ENCODE data around the gene KPNA3. TPM values are rescaled to one million over a fixed set of nuclear protein-coding genes. Genes with fewer than 3 reads are reported as not detected.
"Not testable (repeated sequence)": the region's sequence is repeated elsewhere in the genome, so short reads cannot be mapped to it uniquely, and the experiment has no call there.

Gene KPNA3
- total RNA-seq, 4 donors from 2014 or later = 47.9 to 66.4 (median 55.4) TPM

DNA sequence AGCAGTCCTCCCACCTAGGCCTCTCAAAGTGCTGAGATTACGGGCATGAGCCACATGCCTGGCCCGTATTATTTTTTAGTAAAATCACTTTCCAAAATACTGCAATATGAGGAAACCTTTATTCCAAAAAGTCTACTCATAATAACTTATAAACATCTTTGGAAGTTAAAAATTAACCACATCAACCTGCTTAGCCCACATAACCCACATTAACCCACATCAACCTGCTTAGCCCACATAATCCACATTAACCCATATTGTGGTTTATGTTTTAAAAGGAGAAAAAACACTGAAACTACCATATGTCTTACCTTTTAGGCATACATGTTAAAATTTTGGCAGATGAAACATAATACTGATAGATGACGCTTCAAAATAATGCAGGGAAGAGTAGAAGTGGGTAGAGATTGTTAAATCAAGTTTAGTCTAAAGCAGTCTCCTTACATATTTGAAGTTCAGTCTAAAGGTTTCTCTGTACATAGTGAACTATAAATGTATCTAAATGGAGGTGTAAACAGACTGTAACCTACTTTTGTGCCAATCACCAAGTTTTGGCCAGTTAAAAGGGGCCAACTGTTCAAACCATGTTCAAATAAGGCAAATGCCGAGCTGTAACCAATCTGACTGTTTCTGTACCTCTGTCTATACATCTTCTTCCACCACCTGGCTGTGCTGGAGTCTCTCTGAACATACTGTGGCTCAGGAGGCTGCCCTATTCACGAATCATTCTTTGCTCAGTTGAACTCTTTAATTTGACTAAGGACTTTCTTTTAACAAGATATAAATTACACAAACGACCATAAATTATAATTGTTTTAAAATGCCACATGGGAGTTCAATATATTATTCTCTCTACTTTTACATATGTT lies 14.5 kb downstream of the KPNA3 start:
- no peaks in the 10 kb centered on the region for H3K36me3 ChIP-seq
- no peak for DNase-seq (ENCODE audit: extremely low spot score)
- H3K27ac ChIP-seq (replicated peaks in 1 of 4) = no peak overlapping the region
- WGBS = 90% methylated on average over 6 of the region's 6 CpGs
- no peaks in the 10 kb centered on the region for H3K27me3 ChIP-seq
- H3K4me1 ChIP-seq = peaks cover 23 to 59% (median 34%) of the 10 kb centered on the region in 4 donors
- H3K9me3 ChIP-seq = no peaks in the 10 kb centered on the region
- TF ChIP-seq EP300 (IDR thresholded peaks at IDR 0.05) (no peak), POLR2A (IDR thresholded peaks at IDR 0.05; ENCODE audit: low read depth) (no peak), POLR2AphosphoS5 (IDR thresholded peaks at IDR 0.05) (no peak)
- TF ChIP-seq, protein P1, sequence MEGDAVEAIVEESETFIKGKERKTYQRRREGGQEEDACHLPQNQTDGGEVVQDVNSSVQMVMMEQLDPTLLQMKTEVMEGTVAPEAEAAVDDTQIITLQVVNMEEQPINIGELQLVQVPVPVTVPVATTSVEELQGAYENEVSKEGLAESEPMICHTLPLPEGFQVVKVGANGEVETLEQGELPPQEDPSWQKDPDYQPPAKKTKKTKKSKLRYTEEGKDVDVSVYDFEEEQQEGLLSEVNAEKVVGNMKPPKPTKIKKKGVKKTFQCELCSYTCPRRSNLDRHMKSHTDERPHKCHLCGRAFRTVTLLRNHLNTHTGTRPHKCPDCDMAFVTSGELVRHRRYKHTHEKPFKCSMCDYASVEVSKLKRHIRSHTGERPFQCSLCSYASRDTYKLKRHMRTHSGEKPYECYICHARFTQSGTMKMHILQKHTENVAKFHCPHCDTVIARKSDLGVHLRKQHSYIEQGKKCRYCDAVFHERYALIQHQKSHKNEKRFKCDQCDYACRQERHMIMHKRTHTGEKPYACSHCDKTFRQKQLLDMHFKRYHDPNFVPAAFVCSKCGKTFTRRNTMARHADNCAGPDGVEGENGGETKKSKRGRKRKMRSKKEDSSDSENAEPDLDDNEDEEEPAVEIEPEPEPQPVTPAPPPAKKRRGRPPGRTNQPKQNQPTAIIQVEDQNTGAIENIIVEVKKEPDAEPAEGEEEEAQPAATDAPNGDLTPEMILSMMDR (IDR thresholded peaks at IDR 0.05) = no peak
- intact Hi-C loops (cut with DNase I) = no loop called here
- no peak overlapping the region for H3K4me3 ChIP-seq

DNA sequence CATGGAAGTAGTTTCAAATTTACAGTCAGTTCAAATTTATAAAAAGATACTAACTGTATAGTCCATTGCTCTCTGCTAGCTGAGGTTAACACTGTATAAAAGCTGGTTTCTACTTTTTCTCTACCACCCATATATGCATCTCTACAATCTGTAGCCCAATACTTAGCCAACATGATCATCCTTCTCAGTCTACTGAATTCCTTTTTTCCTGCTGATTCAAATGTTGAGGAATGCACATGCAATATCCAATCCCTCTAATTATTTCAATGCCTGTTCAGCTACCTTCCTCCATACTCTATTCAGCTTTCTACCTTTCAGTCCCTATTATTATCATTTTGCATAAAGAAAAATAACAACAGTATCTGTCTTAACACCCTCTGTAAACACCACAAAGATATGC lies 15.6 kb downstream of the KPNA3 start:
- TF ChIP-seq EP300 (IDR thresholded peaks at IDR 0.05) (no peak), POLR2AphosphoS5 (IDR thresholded peaks at IDR 0.05) (no peak), POLR2A (IDR thresholded peaks at IDR 0.05; ENCODE audit: low read depth) (no peak)
- TF ChIP-seq, protein P1 (IDR thresholded peaks at IDR 0.05) = no peak

DNA sequence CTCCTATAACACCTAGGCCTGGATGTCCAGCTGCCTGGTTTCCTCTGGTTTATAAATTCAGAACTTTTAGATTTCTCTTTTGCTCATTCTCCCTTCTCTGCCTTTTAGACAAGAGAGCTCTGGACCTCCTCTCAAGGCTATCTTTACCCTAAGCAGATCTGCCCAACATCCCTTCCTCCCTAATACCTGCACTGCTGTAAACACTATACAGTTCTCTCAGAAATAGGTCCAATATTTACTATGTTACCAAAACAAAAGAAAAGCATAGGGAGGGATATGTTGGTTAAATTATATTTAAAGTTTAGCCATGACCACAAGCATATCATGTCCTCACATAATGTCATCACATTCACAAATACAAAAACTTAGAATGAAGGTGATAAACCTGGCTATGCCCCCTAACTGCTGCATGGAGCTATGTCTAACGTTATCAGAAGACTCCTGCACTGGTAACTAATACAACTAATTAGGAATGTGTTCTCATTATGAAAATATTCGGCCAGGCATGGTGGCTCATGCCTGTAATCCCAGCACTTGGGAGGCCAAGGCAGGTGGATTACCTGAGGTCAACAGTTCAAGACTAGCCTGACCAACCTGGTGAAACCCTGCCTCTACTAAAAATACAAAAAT lies 18.0 kb downstream of the KPNA3 start:
- intact Hi-C loops (cut with DNase I) = no loop called here
- Histone ChIP-seq H3K27ac (replicated peaks in 1 of 4) (no peak overlapping the region), H3K36me3 (no peaks in the 10 kb centered on the region), H3K9me3 (no peaks in the 10 kb centered on the region), H3K4me1 (peaks cover 5 to 36% (median 12%) of the 10 kb centered on the region in 4 donors), H3K4me3 (no peak overlapping the region), H3K27me3 (no peaks in the 10 kb centered on the region)
- no peak for DNase-seq (ENCODE audit: extremely low spot score)
- TF ChIP-seq EP300 (IDR thresholded peaks at IDR 0.05) (no peak), POLR2AphosphoS5 (IDR thresholded peaks at IDR 0.05) (no peak), POLR2A (IDR thresholded peaks at IDR 0.05; ENCODE audit: low read depth) (no peak)
- TF ChIP-seq, protein P1 (IDR thresholded peaks at IDR 0.05) = no peak
- 86% methylated on average over 2 of the region's 2 CpGs for WGBS

More for the DNA sequence above, 15.6 kb downstream of the KPNA3 start:
- Histone ChIP-seq H3K9me3 (no peaks in the 10 kb centered on the region), H3K4me1 (peaks cover 17 to 58% (median 26%) of the 10 kb centered on the region in 4 donors), H3K27me3 (no peaks in the 10 kb centered on the region), H3K4me3 (no peak overlapping the region), H3K27ac (replicated peaks in 1 of 4) (no peak overlapping the region), H3K36me3 (no peaks in the 10 kb centered on the region)
- intact Hi-C loops (cut with DNase I) = no loop called here
- DNase-seq (ENCODE audit: extremely low spot score) = no peak

DNA sequence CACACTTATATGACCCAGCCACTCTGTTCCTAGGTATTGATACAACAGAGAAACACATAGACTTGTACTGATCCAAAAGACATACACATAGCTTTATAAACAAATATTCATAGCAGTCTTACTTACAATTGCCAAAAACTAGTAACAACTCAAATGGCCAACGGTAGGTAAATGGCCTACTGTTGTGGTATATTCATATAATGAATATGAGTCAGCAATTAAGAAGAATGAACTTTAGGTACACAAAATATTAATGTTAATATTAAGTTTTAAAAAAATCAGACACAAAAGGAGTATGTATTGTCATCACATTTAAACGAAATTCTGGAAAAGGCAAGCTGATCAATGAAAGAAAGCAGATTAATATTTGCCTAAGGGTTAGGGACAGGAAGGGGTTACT lies 19.7 kb downstream of the KPNA3 start:
- Histone ChIP-seq H3K4me3 (no peak overlapping the region), H3K36me3 (no peaks in the 10 kb centered on the region), H3K4me1 (peaks cover 5 to 23% (median 9%) of the 10 kb centered on the region in 4 donors), H3K9me3 (no peaks in the 10 kb centered on the region), H3K27ac (replicated peaks in 1 of 4) (no peak overlapping the region), H3K27me3 (no peaks in the 10 kb centered on the region)
- no peak for DNase-seq (ENCODE audit: extremely low spot score)
- 87% methylated on average over 2 of the region's 2 CpGs for WGBS
- intact Hi-C loops (cut with DNase I) = no loop called here
- TF ChIP-seq, protein P1 (IDR thresholded peaks at IDR 0.05) = no peak
- TF ChIP-seq POLR2A (IDR thresholded peaks at IDR 0.05; ENCODE audit: low read depth) (no peak), POLR2AphosphoS5 (IDR thresholded peaks at IDR 0.05) (no peak), EP300 (IDR thresholded peaks at IDR 0.05) (no peak)

DNA sequence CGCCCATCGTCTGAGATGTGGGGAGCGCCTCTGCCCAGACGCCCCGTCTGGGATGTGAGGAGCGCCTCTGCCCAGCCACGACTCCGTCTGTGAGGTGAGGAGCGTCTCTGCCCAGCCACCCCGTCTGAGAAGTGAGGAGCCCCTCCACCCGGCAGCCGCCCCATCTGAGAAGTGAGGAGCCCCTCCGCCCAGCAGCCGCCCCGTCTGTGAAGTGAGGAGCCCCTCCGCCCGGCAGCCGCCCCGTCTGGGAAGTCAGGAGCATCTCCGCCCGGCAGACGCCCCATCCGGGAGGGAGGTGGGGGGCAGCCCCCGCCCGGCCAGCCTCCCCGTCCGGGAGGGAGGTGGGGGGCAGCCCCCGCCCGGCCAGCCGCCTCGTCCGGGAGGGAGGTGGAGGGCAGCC lies 30.7 kb downstream of the KPNA3 start:
- intact Hi-C loops (cut with DNase I); DNase-seq (ENCODE audit: extremely low spot score); H3K9me3 ChIP-seq: not testable (repeated sequence)

More for the DNA sequence above, 30.7 kb downstream of the KPNA3 start:
- H3K27ac ChIP-seq (replicated peaks in 1 of 4); H3K4me3 ChIP-seq; H3K36me3 ChIP-seq; H3K27me3 ChIP-seq; H3K4me1 ChIP-seq: not testable (repeated sequence)
- WGBS = 80% methylated on average over 11 of the region's 32 CpGs

All from esophagus muscularis mucosa (tissue), 4 donors.